Endothelial cell of umbilical vein (primary cell): ENCODE results near the gene QPCTL. TPM values are rescaled to one million over a fixed set of nuclear protein-coding genes. Genes with fewer than 3 reads are reported as not detected.

Experiments
- BruUV-seq: library from RNA; stranded (reverse); fragments of 400-500 nt; replicated peaks from 2 replicates; lab custom pipeline; 2021; lab: Mats Ljungman, UMichigan
- CTCF ChIA-PET: fragments of 300-600, 350-600 bp; sonication (Branson Sonifier 250); formaldehyde crosslinking; loops from one replicate; lab custom pipeline; 2021; ENCODE audit warnings: antibody characterized with exemption, inconsistent platforms; lab: Charles Lee
- POLR2A ChIA-PET: fragments of 300-600, 350-600 bp; sonication (Branson Sonifier 250); formaldehyde crosslinking; loops from one replicate; lab custom pipeline; 2021; ENCODE audit warnings: antibody characterized with exemption, inconsistent platforms; lab: Charles Lee
- DNase-seq: peaks from one replicate; pipeline ENCODE4 v3.0.0-alpha.2; 2011; ENCODE audit warnings: low read depth, low spot score
- FAIRE-seq: peaks from 2 replicates; lab custom pipeline; 2011; peaks lifted over from hg19 to GRCh38; lab: Jason Lieb, UNC
- H2AFZ ChIP-seq: 2 replicates; pipeline ENCODE4 v1.6.0; 2012; ENCODE audit warnings: low read depth, low read length, control low read depth, inconsistent platforms
- H3K27ac ChIP-seq: 2 replicates; pipeline ENCODE4 v1.5.1; 2011; ENCODE audit warnings: low read depth, mild to moderate bottlenecking, control low read depth, low read length, moderate library complexity; ENCODE audit not compliant: insufficient read depth
- H3K27me3 ChIP-seq, 2 experiments: 2 replicates each; pipeline versions ENCODE4 v1.6.0 to v1.6.1; 2011; ENCODE audit warnings: low read length in 2 of 2, mixed read lengths in 1 of 2; ENCODE audit not compliant: control insufficient read depth in 2 of 2, insufficient read depth in 2 of 2
- H3K36me3 ChIP-seq, 2 experiments: 2 replicates in 1 of 2; 3 replicates in 1 of 2; pipeline ENCODE4 v1.5.1; 2011; ENCODE audit warnings: low read length in 2 of 2, mild to moderate bottlenecking in 1 of 2, moderate library complexity in 1 of 2; ENCODE audit not compliant: control insufficient read depth in 2 of 2, insufficient read depth in 2 of 2; ENCODE audit errors: extremely low read depth in 1 of 2
- H3K4me1 ChIP-seq: 3 replicates; pipeline ENCODE4 v1.5.1; 2011; ENCODE audit warnings: mild to moderate bottlenecking, low read length; ENCODE audit not compliant: control insufficient read depth, insufficient read depth; ENCODE audit errors: extremely low read depth
- H3K4me2 ChIP-seq: 2 replicates; pipeline ENCODE4 v1.6.1; 2011; ENCODE audit warnings: low read length, control low read depth, mixed read lengths; ENCODE audit not compliant: insufficient read depth
- H3K4me3 ChIP-seq, 3 experiments: fragments of 200-600 bp in 1 of 3; sonication (generic), shearing (Covaris generic) in 1 of 3; replicated peaks in 1 of 3; 2 replicates each; pipeline ENCODE4 v1.5.1; 2011 to 2016; ENCODE audit warnings: control low read depth in 3 of 3, low read length in 3 of 3, mild to moderate bottlenecking in 2 of 3, inconsistent platforms in 1 of 3, low read depth in 1 of 3, moderate library complexity in 1 of 3; ENCODE audit not compliant: insufficient read depth in 1 of 3
- H3K79me2 ChIP-seq: 2 replicates; pipeline ENCODE4 v1.6.0; 2012; ENCODE audit warnings: low read length, inconsistent platforms; ENCODE audit not compliant: control insufficient read depth, insufficient read depth
- H3K9ac ChIP-seq: replicated peaks from 2 replicates; pipeline ENCODE3; 2011; ENCODE audit warnings: low read length, control low read depth; ENCODE audit not compliant: insufficient read depth; ENCODE audit errors: extremely low read depth
- H3K9me1 ChIP-seq: replicated peaks from 3 replicates; pipeline ENCODE4 v1.6.0; 2011; ENCODE audit warnings: mild to moderate bottlenecking, low read length; ENCODE audit not compliant: control insufficient read depth, insufficient read depth; ENCODE audit errors: extremely low read depth
- H3K9me3 ChIP-seq: replicated peaks from 2 replicates; pipeline ENCODE4 v1.5.1; 2012; ENCODE audit warnings: low read length, inconsistent platforms; ENCODE audit not compliant: control insufficient read depth, insufficient read depth
- H4K20me1 ChIP-seq: replicated peaks from 2 replicates; pipeline ENCODE3; 2011; ENCODE audit warnings: mild to moderate bottlenecking, low read length; ENCODE audit not compliant: control insufficient read depth, insufficient read depth; ENCODE audit errors: extremely low read depth
- EZH2 ChIP-seq: IDR thresholded peaks from 2 replicates; pipeline ENCODE4 v1.6.1; 2012; ENCODE audit warnings: borderline replicate concordance, low read depth, mild to moderate bottlenecking, moderate library complexity, low read length, inconsistent platforms; ENCODE audit not compliant: severe bottlenecking
- MYC ChIP-seq: IDR thresholded peaks from one replicate; pipeline ENCODE4 v1.6.1; 2011; ENCODE audit warnings: mild to moderate bottlenecking, low read depth, low read length
- POLR2A ChIP-seq: IDR thresholded peaks from 2 replicates; pipeline ENCODE4 v1.6.1; 2012; ENCODE audit warnings: low read depth, mild to moderate bottlenecking, control low read depth, low read length
- dilution Hi-C: fragments of 300-500 bp; cut with MboI; formaldehyde crosslinking; loops from one replicate; pipeline ENCODE4 v1.15.0; 2019; ENCODE audit warnings: low sequenced_read_pairs; ENCODE audit not compliant: extremely low pct_ligation_motif_present
- intact Hi-C: fragments of 100-400 bp; cut with micrococcal nuclease; formaldehyde crosslinking; loops from one replicate; pipeline ENCODE4 v1.10.0; 2022
- polyA plus RNA-seq, 4 experiments: library from polyadenylated mRNA; depleted of rRNA in 3 of 4; stranded (reverse) in 3 of 4; unstranded in 1 of 4; fragments of >200 nt; gene quantifications; 2 replicates each; pipeline versions ENCODE4 v1.2.1 to v1.2.3, GENCODE V29; 2011 to 2012; ENCODE audit warnings: missing spikeins in 1 of 4
- total RNA-seq: library from RNA; stranded (reverse); gene quantifications from 2 replicates; pipeline ENCODE4 v1.2.3, GENCODE V29; 2021
- TF ChIP-seq, protein P1 (sequence below): IDR thresholded peaks from 2 replicates; pipeline ENCODE4 v1.6.1; 2011; ENCODE audit not compliant: insufficient read depth, insufficient read length
- TF ChIP-seq, protein P2 (sequence below), 2 donors: IDR thresholded peaks; 1 replicate in 1 of 2; 2 replicates in 1 of 2; pipeline ENCODE4 v1.5.1; 2011; ENCODE audit warnings: low read length in 2 of 2, mild to moderate bottlenecking in 2 of 2, moderate library complexity in 2 of 2, control low read depth in 1 of 2, inconsistent platforms in 1 of 2, low read depth in 1 of 2; ENCODE audit not compliant: insufficient read depth in 1 of 2; ENCODE audit errors: extremely low read depth in 1 of 2

QPCTL gene
- total and polyA plus RNA-seq, 2 donors (not counting 3 experiments of a cell fraction or from before 2014, with no cell fraction given): 17.6 to 22.5 TPM

DNA sequence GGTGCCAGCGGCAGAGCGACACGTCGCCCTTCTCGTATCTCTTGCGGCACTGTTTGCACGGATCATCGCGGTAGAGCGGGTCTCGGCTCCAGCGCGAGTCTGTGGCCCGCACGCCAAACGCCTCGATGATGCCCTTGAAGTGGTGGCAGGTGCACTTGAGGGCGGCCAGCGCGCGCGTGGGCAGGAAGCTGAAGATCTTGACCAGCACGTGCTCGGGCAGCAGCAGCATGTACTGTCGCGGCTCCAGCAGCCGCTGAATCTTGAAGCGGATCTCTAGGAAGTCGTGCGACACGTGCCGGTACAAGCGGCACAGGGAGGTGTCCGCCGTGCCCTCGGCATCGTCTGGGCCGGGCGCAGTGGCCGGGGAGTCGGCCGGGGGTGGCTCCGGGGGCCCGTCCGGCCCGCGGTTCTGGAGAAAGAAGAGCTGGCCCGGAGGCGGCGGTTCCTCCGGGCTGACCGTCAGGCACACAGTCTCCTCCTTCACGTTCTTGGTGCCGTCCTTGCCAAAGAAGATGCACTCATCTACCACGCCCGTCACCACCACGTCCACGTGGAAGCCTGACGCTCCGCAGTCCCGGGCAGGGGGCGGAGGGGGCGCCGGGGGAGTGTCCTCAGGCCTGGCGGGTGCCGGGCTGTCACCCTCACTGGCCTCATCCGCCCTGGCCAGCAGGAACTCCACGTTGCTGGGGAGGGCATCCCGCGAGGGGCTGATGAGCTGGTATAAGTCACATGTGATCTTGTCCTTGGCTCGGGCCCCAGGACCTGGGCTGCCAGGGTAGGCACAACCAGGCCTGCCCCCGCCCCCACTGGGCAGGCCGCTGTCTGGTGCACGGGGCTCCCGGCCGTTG, 19.6 kb downstream of the QPCTL start:
- Histone ChIP-seq H3K9me1 (no peaks in the 10 kb centered on the region), H2AFZ (no peak overlapping the region), H3K79me2 (peaks cover 26% of the 10 kb centered on the region), H3K4me2 (no peak overlapping the region), H3K9me3 (no peaks in the 10 kb centered on the region), H3K27me3 (no peaks in the 10 kb centered on the region), H4K20me1 (no peaks in the 10 kb centered on the region), H3K9ac (no peak overlapping the region), H3K27ac (no peak overlapping the region), H3K36me3 (peaks cover 0 to 13% of the 10 kb centered on the region in 2 experiments), H3K4me3 (no peak overlapping the region), H3K4me1 (peaks cover 7% of the 10 kb centered on the region)
- CTCF ChIA-PET: interaction anchor here (2.0 kb wide), 1 partner anchor 19 kb away, joined by 10 read pairs; the partner anchor contains the start of gene QPCTL
- dilution Hi-C loops (no loop called here), intact Hi-C loops (no loop called here)
- TF ChIP-seq POLR2A: no peak
- TF ChIP-seq EZH2: no peak
- no peak for TF ChIP-seq MYC
- TF ChIP-seq, protein P1, sequence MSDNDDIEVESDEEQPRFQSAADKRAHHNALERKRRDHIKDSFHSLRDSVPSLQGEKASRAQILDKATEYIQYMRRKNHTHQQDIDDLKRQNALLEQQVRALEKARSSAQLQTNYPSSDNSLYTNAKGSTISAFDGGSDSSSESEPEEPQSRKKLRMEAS: no peak
- TF ChIP-seq, protein P2, sequence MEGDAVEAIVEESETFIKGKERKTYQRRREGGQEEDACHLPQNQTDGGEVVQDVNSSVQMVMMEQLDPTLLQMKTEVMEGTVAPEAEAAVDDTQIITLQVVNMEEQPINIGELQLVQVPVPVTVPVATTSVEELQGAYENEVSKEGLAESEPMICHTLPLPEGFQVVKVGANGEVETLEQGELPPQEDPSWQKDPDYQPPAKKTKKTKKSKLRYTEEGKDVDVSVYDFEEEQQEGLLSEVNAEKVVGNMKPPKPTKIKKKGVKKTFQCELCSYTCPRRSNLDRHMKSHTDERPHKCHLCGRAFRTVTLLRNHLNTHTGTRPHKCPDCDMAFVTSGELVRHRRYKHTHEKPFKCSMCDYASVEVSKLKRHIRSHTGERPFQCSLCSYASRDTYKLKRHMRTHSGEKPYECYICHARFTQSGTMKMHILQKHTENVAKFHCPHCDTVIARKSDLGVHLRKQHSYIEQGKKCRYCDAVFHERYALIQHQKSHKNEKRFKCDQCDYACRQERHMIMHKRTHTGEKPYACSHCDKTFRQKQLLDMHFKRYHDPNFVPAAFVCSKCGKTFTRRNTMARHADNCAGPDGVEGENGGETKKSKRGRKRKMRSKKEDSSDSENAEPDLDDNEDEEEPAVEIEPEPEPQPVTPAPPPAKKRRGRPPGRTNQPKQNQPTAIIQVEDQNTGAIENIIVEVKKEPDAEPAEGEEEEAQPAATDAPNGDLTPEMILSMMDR (IDR thresholded peaks at IDR 0.05; ENCODE audit: extremely low read depth in 1 of 2, insufficient read depth in 1 of 2, low read depth in 1 of 2, low read length in 2 of 2): no peak
- FAIRE-seq (no peak), DNase-seq (no peak)
- POLR2A ChIA-PET: no interaction called here
- no TSS peak for BruUV-seq
